ENCODE measurements around the gene ELMOD1.

Gene ELMOD1

DNA sequence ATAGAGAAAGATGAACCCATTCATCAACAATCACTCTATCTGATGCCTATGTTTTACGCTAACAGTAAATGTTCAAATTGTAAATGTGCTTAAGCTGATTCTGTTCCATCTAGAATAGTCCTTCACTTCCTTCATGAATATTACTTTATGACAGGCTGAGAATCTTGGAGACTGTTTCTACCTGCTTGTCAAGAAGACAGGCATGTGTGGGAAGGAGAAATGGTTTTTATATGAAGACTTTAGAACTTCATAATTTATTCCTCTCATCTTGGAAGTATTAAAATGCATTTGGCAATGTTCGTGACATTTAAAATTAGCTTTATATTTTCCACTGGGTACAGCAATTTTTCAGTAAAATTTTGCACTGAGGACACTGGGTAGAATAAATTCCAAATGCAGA lies 41.0 kb downstream of the ELMOD1 start:
- no peak overlapping the region for H3K4me3 ChIP-seq (ENCODE audit: low read depth, low read length)

DNA sequence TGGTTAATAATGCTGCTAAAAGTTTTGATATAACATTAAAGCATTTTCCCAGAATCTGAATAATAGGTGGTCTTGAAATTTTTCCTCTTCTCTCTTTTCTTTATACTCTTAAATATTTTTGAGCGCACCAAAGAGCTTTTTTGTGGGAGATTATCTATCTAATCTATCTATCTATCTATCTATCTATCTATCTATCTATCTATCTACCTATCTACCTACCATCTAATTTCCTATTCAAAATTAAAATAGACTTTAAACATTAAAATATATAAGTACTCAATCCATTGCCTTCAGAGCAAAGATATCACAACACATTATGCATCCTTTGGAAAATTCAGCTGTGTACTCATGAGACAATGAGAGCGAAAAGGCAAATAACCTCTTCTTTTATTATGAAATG lies 55.8 kb downstream of the ELMOD1 start:
- H3K4me3 ChIP-seq (ENCODE audit: low read depth, low read length) = no peak overlapping the region

DNA sequence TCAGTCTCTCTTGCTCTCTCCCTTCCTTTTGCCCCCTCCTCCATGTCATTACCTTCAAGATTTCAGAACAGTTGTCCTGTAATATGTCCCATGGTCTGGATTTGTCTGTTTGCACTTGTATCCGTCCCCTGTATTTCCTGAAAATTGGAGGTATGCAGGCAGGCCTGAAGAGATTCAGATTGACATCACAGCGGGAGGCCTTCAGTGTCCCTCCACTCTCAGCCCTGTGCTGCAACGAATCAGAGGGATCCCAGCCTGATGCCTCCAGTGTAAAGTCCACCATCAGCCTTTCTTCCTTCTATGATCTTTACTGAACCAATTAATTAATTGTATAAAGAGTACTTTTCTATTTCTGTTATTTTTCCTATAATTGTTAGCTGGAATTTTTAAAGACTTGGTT lies 57.3 kb downstream of the ELMOD1 start:
- no peak overlapping the region for H3K4me3 ChIP-seq (ENCODE audit: low read depth, low read length)

DNA sequence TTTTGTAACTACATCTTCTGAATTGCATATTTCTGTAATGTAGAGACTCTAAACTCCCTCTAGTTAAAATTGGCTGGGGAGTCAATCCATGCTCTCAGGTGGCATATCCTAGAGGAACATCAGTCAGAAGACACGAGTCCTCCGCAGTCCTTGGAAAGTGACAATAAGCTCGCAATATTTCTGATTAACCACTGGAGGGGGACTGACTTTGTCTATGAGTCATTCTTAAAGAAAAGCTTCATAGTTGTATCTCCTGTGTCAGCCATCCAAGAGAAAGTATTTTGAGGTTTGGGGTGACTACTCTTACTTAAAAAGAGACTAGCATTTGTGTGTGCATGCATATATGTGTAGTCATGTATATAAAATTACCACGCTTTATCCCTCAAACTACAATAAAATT lies 60.7 kb downstream of the ELMOD1 start:
- no peak overlapping the region for H3K4me3 ChIP-seq (ENCODE audit: low read depth, low read length)

DNA sequence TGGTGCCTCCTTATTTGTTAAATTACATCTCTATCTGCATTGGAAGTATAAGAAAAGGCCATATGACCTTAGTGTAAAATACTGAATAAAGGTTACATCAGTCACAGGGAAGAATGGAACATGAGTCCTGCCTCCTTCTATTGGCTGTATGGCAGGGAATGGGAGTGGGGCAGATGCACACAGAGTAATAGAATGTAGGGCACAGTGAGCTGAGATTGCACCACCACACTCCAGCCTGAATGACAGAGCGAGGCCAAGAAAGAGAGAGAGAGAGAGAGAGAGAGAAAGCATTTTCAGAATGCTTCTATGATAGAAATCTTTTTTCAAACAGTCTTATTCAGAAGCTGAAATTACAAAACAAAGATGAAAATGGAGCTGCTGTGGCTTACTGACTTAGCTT lies 62.1 kb downstream of the ELMOD1 start:
- H3K4me3 ChIP-seq (ENCODE audit: low read depth, low read length) = no peak overlapping the region

DNA sequence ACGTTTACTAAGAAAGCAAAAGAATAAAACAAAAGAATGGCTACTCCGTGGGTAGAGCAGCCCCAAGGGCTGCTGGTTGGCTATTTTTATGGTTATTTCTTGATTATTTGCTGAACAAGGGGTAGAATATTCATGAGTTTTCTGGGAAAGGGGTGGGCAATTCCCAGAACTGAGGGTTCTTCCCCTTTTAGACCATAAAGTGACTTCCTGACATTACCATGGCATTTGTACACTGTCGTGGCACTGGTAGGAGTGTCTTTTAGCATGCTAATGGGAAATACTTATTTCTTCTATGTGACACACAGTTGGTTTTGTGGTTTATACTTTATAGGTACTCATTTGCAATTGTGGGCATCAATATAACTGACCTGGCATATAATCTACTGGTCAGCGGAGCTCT lies 64.7 kb downstream of the ELMOD1 start:
- no peak overlapping the region for H3K4me3 ChIP-seq (ENCODE audit: low read depth, low read length)

DNA sequence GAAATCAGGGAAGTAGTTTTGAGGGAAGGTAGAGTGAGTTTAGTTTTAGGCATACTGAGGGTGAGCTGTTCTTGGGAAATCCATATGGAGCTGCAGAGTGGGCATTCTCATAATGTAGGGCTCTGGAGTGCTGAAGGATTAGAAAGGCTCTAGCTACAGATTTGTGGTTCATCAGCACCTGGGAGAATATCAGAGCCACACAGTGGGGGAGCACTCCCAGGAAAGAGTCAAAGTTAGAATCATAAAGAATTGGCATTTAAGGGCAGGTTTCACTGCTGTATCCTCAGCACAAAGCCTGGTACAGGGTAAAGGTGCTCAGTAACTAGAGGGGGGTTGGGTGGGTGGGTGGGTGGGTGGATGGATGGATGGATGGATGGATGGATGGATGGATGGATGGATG lies 68.4 kb downstream of the ELMOD1 start:
- H3K4me3 ChIP-seq (ENCODE audit: low read depth, low read length) = no peak overlapping the region

DNA sequence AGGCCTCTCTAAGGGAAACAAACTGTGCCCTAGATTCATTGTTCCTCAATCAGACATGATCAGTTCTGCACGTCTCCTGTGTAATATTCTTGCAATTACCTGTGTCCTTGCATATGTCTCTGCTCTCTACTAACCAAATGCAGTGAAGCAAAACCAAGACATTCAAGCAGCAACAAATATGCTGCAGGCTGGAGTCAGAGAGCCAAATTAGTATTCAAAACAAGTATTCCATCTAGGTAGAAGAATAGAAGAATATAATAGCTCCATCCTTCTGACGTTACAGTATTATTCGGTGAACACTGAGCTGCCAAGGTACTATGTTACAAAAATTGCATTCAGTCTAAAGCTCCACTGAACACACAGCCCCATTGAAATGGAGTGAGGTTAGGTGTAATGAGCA lies 69.1 kb downstream of the ELMOD1 start:
- no peak overlapping the region for H3K4me3 ChIP-seq (ENCODE audit: low read depth, low read length)

DNA sequence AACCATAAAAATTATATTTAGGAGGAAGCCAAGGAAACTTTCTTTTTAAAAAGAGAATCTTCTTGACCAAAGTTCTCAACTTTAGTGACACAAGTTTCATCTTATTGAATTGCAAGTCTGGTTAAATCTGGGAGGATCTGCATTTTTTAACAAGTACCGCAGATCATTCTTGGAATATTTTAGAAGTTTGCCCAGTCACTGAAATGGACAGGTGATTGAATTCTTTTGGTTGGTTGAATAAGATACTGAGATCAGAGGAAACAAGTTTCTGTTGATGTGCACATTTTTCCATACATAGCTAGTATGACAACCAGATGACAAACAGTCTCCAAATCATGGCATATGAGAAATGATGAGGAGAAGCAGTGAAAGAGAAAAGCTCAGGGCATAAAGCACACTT lies 70.7 kb downstream of the ELMOD1 start:
- no peak overlapping the region for H3K4me3 ChIP-seq (ENCODE audit: low read depth, low read length)

DNA sequence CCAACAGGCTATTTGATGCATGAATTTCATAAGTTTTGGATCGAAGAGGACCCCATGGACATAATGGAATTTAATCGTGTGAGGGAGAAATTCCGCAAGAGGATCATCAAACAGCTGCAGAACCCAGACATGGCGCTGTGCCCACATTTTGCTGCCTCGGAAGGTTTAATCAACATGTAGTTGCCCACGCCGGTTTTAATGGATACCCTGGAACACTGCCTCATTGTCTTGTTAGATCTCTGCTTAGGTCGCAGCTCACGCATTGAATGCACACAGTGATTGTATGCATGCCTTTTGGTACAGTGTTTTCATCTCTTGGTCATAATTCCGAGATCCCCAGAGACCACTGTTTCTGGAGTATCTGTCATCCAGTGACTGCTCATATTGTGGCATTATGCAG lies 74.1 kb downstream of the ELMOD1 start:
- H3K4me3 ChIP-seq (ENCODE audit: low read depth, low read length) = no peak overlapping the region

DNA sequence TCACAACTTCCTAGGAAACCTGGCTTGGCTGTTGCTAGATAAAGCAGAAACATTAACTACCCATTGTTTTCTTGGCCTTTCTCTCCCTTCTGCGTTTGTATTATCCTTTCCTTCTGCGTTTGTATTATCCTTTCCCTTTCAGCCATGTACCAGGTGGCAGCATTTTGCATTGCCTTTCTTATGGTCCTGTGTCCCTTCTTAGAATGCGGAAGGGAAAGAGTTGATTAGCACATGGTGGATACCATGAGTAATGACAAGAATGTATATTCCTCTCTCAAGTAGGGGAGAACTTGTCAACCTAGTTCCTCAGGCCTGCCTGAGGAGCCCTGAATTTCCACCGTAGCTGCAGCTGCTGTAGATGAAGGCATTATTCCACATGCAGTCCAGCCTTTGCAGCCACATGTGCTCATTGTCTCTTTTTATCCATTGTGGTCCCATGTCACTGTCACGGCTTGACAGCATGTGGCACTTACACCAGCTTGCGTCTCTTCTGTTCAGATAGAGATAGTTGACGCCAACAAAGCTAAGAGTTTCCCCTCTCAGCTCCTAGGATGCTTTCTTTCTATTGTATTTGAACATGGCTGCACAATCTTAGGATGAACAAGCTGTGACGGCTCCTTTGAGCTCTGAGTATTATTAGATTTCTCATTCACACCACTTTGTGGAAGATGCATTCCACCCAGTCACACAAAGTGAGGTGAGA lies 76.1 kb downstream of the ELMOD1 start:
- H3K4me3 ChIP-seq (ENCODE audit: low read depth, low read length) = no peak overlapping the region

DNA sequence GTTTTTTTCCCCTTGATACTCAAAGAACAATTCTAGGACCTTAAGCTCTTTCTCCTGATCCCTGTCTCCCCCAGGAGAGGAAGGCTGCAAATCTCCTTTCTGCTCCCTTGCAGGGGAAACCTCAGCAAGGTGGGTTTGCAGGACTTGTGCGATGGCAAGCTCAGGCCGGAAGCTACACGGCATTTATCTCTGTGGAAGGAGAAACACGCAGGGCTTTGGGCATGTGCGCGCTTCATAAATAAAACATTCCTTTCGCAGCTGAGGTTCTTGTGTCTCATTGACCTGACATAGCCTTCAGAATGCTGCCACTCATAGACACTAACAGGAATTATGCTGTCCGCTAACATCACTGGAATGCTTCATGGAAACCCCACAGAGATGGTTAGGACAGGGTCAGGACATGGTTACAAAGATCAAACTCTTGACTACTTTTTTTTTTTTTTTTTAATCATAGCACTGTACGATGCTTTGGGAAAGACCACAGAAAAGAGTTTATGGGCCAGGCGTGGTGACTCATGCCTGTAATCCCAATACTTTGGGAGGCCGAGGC lies 78.3 kb downstream of the ELMOD1 start:
- no peak overlapping the region for H3K4me3 ChIP-seq (ENCODE audit: low read depth, low read length)

DNA sequence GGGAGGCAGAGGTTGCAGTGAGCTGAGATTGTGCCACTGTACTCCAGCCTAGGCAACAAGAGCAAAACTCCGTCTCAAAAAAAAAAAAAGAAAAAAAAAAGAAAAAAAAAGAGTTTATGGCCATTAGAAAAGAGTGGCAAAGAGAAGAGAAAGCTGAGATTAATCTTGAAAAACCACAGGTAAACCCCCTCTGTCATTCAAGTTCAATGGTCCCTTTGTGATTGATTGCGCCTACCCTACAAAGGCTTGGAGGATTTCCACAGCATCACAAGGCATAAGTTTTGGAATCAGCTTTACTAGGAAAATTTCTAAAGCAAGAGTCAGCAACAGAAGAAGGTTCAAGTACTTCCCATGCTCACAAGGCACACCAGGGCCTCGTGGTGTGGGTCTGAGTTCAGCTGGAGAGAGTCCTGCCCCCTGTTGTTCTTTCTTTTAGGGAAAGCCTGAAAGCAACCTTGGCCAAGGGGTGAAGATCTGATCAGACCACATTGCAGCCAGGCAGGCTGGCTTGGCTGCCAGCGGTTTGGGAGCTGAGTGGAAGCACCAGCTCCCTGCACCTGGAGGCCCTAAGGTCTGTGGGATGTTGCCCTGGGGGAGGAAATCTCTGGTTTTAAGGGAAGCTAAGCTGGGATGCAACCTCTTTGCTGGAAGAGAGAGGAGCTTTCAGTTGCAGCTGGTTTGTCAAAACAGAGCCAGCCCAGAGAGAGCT lies 79.1 kb downstream of the ELMOD1 start:
- H3K4me3 ChIP-seq (ENCODE audit: low read depth, low read length) = no peak overlapping the region

DNA sequence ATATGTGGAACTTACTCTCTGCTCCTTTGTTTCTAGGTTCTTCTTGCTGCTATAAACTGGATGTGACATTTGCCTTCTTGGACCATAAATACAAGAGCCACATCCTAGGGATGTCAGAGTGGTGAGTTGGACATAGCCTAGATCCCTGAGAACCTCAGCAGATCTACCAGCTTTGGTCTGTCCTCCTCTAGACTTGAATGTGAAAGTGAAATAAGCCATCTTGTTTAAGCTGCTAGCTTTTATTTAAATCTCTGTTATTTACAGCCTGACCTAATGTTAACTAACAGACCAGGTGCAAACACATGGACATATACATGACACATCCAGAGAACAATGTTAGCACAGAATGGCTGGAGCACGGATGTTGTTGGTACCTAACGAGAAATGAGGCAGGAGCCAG lies 85.0 kb downstream of the ELMOD1 start:
- no peak overlapping the region for H3K4me3 ChIP-seq (ENCODE audit: low read depth, low read length)

DNA sequence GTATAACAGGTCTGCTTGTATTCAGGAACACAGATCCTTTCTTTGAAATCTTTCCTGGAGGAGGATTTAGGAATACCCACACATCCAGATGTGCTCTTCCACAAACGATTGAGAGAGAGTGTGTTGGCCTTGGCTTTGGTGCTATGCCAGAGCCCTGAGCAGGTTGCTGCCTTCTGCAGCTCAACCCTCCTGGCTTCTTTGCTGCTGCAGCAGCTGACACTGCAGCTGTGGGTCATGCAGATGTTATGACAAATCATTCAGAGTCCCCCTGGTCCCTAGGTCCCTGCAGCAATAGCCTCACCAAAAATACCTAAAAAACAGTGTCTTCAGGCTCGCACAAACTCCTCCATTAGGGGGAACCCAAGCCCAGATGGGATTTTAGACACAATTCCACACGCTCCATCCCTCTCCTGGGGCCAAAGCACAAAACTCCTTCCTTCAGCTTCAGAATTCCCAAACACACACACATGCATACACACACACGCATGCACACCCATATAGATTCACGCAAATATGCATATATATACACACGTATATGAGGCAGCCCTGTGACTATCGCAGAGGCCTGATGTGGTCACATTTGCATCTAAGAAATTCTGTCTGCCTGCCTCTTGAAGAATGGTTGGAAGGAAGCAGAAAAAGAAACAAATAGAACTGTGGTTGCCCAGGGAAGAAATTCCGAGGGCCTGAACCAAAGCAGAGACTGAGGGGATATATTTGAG lies 85.5 kb downstream of the ELMOD1 start:
- H3K4me3 ChIP-seq (ENCODE audit: low read depth, low read length) = no peak overlapping the region

DNA sequence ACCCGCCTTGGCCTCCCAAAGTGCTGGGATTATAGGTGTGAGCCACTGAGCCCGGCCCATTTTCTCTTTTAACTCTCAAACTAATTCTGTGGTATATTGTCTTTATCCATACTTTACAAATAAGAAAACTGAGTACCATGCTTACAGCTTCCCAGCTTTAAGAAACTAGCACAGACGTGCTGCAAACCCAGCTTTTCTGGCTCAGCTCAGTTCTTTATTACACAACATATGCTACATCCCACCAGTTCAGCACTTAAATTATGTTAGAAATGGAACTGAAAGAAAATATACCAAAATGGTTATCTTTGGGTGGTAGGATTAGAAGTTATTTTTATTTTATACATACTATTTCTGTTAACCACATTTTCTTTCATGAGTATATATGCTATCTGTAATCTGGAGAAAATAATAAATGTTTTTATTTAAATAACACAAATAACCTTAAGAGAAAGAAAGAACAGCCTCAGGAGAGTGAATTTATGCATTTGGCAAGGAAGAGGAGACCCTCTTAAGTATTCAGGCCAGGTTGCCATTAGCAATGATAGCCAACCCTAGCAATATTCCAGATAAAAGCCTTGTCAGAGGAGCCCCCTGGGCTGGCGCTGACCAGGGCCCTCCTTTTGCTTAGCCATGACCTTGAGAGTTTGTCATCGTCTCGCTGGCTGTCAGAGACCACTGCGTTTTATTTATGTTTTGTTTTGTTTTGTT lies 87.1 kb downstream of the ELMOD1 start:
- H3K4me3 ChIP-seq (ENCODE audit: low read depth, low read length) = no peak overlapping the region

DNA sequence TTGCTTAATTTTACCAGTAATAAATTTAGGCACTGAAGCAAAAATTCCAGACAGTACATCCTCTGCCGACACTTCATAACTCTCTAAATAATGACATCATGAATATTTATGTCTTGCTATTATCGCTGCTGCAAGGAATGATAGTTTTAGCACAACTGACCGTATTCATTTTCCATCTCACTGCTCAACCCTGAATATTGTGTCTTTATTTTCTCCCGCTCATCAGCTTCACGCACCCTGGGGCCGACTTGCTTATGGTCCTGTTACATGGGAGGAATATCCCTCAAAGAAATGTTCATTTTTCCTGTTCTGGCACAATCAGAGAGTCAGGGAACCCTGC lies 87.7 kb downstream of the ELMOD1 start:
- no peak overlapping the region for H3K4me3 ChIP-seq (ENCODE audit: low read depth, low read length)

DNA sequence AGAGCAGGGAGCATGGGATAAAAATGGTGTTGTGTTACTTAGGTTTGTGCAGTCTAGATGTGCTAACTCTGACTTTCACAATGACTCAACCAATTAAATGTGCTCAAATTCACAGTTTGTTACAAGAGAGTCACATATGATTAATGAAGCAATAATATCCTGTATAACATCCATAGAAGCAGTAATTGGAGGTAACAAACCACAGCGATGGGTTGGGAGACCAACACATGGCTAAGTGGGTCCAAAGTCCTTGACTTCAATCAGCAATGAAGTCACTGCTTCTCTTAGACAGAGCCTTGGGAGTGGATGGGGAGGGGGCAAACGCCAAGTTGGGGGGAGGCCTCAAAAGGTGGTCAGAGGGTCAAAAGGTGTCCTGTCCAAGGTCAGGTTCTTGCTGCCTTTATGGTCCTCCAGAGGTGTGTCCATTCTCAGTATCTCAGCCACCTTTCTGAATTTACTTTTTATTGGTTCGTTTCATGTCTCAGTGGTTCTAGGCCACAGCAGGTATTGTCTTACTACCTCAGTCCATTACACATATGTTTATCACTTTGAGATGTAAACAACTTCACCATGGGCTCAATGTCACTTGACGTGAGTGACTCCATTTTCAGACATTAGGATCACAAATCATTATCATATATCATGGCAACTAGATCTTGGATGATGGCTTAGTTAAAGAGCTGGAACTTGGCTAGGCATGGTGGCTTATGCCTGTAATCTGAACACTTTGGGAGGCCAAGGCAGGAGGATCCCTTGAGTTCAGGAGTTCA lies 88.5 kb downstream of the ELMOD1 start:
- no peak overlapping the region for H3K4me3 ChIP-seq (ENCODE audit: low read depth, low read length)

DNA sequence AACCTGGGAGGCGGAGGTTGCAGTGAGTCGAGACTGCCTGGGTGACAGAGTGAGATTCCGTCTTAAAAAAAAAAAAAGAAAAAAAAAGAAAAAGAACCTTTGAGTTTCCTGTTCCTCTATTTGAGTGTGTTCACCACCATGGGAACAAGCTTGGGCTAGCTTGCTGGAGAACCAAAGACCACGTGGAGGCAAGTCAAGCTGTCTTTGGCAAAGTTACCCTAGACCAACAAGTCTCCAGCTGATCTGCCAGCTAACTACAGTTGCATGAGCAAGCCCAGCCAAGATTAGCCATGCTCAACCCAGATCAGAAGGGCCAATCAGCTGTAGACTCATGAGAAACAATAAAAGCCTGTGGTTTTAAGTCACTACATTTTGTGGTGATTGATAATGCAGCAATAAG lies 91.2 kb downstream of the ELMOD1 start:
- H3K4me3 ChIP-seq (ENCODE audit: low read depth, low read length) = no peak overlapping the region

DNA sequence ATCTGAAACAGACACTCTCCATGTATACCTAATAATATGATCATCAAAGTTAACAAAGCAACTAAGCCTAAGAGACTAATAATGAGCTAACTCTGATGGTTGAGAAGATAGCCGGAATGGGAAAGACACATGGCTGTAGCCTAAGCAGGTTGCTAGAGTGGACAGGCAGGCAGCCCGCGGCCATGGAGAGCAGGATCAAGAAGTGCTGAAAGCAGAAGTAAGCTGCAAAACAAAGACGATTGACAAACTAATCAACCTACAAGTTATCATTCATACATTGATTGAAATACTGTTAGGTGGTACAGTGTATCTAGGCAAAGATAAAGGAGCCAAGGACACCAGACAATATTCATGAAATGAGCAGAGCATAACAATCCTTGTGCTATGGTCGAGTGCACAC lies 91.6 kb downstream of the ELMOD1 start:
- no peak overlapping the region for H3K4me3 ChIP-seq (ENCODE audit: low read depth, low read length)

DNA sequence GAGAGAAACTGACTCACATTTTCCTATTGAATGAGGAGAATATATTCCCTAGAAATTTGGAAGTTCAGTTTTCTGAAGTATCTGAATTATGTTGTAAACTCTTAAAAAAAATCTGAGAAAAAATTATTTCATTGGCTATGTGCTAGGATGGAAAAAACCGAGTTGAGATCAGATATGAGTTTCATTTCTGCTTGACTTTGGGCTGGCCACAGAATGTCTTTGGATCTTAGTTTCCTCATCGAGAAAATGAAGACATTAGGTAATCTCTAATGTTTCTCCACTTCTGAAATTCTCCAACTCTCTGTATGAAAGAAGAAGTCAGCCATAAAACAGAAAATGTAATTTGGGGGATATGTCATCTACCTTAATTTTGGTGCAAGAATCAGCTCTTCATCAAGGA lies 92.1 kb downstream of the ELMOD1 start:
- no peak overlapping the region for H3K4me3 ChIP-seq (ENCODE audit: low read depth, low read length)
